Measurements from ENCODE around the gene KRTAP12-1. TPM values are rescaled to one million over a fixed set of nuclear protein-coding genes. Genes with fewer than 3 reads are reported as not detected.
A peak's percentile ranks its signal among the peaks of the same experiment; 100 is the strongest.

The KRTAP12-1 gene
- total RNA-seq, 2 donors from 2014 or later: not detected

DNA sequence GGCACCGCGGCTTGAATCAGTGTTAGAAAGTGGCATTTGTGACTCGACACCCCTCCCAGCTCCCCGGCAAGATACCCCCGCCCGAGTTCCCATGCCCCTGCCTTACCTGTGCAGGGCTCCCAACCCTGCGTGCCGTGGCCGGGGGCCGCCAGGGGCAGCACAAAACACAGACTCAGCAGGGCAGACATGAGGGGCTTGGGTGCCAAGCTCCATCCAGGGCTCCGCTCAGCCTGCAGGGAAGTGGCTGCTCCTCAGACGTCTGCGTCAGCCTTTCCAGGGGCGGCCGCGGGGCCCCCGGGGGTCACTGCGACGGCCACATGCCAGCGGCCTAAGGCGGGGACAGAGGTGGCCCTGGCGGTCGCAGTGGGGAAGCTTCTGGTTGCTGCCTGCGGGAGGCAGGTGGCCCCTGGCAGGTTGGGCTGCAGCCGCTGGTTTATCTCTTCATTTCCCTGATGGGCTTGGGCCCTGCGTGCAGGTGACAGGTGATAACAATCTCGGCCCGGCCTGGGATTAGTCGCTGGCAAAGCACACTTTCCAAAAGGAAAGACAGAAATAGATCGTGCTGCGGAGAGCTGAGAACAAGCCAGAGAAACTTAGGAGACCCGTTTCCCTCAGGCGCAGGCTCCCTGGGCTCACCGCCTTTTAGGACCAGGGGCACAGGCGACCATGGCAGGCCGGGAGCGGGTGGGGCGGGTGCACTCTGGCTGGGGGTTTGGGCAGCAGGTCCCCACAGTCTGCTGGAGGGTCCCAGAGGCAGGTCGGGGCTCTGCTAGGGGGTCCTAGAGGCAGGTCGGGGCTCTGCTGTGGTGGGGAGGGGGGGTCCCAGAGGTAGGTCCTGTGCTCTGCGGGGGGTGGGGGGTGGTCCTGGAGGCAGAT is 29.6 kb upstream of the KRTAP12-1 start, which contains the start of gene TSPEAR:
Gene TSPEAR (minus strand): TSS at position 246 of the 876 bp plus-strand sequence. CDS start 58 bp downstream, at position 188.
- Histone ChIP-seq H3K36me3 (no peaks in the 10 kb centered on the region), H3K4me3 (no peak within 1 kb of the TSS), H3K27ac (peak within 1 kb of the TSS in 1 of 2 donors; percentile 19), H3K27me3 (peaks cover 0 to 54% of the 10 kb centered on the region in 2 donors), H3K4me1 (peaks cover 0 to 46% of the 10 kb centered on the region in 2 donors), H3K9me3 (no peaks in the 10 kb centered on the region)
- DNase-seq (ENCODE audit: low spot score): no peak
- TF ChIP-seq, protein P1, sequence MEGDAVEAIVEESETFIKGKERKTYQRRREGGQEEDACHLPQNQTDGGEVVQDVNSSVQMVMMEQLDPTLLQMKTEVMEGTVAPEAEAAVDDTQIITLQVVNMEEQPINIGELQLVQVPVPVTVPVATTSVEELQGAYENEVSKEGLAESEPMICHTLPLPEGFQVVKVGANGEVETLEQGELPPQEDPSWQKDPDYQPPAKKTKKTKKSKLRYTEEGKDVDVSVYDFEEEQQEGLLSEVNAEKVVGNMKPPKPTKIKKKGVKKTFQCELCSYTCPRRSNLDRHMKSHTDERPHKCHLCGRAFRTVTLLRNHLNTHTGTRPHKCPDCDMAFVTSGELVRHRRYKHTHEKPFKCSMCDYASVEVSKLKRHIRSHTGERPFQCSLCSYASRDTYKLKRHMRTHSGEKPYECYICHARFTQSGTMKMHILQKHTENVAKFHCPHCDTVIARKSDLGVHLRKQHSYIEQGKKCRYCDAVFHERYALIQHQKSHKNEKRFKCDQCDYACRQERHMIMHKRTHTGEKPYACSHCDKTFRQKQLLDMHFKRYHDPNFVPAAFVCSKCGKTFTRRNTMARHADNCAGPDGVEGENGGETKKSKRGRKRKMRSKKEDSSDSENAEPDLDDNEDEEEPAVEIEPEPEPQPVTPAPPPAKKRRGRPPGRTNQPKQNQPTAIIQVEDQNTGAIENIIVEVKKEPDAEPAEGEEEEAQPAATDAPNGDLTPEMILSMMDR (IDR thresholded peaks at IDR 0.05): no peak

DNA sequence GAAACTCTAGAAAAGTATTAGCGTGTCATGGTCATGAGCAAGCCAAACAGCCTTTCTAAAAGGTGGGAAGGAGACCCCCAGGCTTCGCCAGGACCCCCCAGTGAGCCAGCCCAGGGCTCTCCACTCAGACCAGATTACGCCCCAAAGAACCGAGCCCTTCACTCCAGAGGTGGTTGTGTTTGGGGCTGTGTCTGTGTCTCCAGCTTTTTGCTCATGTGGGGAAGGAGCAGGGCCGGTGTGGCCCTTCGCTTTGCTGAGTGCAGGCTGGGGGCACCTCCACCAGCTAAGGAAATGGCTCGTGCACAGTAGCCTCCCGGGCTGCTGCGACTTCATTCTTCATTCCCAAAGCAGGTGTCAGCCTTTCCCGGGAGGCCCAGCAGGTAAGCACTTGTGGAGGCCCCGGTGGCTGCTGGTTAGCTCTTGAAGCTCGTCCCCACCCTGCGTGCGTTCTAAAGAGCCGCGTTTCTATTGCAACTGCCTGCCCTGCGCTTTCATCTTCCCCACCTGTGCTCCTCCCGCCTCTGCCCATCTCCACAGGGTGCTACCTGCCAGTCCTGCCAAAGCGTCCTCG is 28.9 kb upstream of the KRTAP12-1 start:
- peaks cover 0 to 59% of the 10 kb centered on the region in 2 donors for H3K27me3 ChIP-seq
- H3K4me1 ChIP-seq: peaks cover 0 to 46% of the 10 kb centered on the region in 2 donors
- no peak overlapping the region for H3K4me3 ChIP-seq
- no peaks in the 10 kb centered on the region for H3K9me3 ChIP-seq
- H3K27ac ChIP-seq: no peak overlapping the region
- TF ChIP-seq, protein P1 (IDR thresholded peaks at IDR 0.05): no peak
- DNase-seq (ENCODE audit: low spot score): no peak
- H3K36me3 ChIP-seq: no peaks in the 10 kb centered on the region

DNA sequence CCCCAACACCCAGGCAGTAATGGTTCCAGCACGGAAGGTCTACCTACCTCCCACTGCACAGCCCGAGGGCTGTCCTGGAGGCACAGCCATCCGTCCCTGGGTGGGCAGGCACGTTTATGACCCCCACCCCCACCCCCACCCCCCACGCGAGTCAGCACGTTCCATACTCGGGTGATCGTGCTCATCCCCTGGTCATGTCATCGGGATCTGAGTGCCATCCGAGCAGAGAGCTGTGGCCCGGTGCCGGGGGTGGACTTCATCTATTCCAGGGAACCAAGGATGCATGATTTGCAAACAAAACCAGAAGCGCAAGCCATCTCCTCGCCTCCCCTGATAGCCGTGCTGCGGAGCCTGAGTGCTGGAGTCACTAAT is 28.3 kb upstream of the KRTAP12-1 start:
- Histone ChIP-seq H3K27ac (peak overlapping the region in 1 of 2 donors; percentile 19), H3K4me3 (no peak overlapping the region)
- no peak for DNase-seq (ENCODE audit: low spot score)

DNA sequence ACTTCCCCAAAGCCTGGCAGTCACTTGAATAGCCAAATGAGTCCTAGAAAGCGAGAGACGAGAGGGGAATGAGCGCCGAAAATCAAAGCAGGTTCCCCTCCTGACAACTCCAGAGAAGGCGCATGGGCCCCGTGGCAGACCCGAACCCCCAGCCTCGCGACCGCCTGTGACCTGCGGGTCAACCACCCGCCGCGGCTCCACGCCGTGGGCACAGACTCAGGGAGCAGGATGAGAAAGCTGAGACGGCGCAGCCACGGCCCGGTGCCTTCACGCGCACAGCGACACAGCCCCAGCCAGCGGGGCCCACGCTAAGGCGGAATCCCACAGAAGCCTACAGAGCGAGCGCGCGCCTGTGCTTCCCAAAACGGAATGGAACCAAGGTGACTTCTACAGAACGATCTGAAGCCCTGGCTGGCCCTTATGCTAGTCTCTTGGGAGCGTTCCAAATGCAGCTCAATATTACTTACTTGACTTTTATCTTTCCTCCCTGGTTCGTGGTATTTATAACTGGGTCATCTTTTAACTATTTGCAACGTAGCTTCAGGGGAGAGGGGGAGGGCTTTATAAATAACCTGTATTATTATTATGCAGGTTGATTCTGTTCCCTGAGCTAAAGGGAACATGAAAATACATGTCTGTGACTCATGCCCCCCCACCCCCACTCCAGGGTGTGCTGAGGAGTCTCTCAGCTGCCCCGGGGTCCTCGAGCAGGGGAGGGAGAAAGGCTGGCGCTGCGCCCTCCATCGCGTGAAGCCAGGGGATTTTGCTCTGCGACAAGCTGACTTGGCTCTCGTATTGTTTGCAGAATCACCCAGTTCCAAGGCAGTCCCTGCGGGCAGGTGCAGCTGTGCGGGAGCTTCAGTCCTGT is 27.7 kb upstream of the KRTAP12-1 start:
- DNase-seq (ENCODE audit: low spot score): no peak
- H3K36me3 ChIP-seq: no peaks in the 10 kb centered on the region
- peak overlapping the region in 1 of 2 donors; percentile 9 for H3K4me3 ChIP-seq
- H3K27ac ChIP-seq: peak overlapping the region in 1 of 2 donors; percentile 19
- H3K9me3 ChIP-seq: no peaks in the 10 kb centered on the region
- H3K4me1 ChIP-seq: peaks cover 0 to 46% of the 10 kb centered on the region in 2 donors
- H3K27me3 ChIP-seq: peaks cover 0 to 59% of the 10 kb centered on the region in 2 donors
- TF ChIP-seq, protein P1 (IDR thresholded peaks at IDR 0.05): no peak

More for the DNA sequence above, 28.3 kb upstream of the KRTAP12-1 start:
- peaks cover 0 to 59% of the 10 kb centered on the region in 2 donors for H3K27me3 ChIP-seq
- H3K4me1 ChIP-seq: peaks cover 0 to 46% of the 10 kb centered on the region in 2 donors
- no peaks in the 10 kb centered on the region for H3K9me3 ChIP-seq
- TF ChIP-seq, protein P1 (IDR thresholded peaks at IDR 0.05): no peak
- H3K36me3 ChIP-seq: no peaks in the 10 kb centered on the region

DNA sequence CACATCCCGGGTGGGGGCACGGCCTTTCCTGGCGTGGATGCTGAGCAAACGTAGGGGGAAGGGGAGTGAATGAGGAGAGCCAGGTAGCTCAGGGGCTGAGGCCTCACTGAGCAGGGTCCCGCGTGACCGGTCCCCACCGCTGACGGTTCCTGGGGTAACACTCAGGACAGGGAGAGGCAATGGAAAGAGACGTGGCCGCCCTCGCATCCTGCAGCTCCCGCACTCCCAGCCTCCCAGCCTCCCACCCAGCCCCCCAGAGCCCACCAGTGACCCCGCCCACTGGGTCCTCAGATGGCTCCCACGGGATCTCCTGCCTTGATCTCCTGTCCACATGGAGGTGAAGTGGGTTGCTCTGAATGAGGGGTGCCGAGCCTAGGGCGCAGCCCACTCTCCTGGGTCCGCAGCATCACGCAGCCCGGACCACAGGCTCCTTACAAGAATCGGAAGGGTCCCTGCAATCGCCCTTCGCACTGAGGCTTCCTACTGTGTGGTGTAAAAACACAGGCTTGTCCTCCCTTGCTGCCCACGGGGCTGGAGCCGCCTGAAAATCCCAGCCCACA is 27.0 kb upstream of the KRTAP12-1 start:
- Histone ChIP-seq H3K9me3 (no peaks in the 10 kb centered on the region), H3K36me3 (no peaks in the 10 kb centered on the region), H3K27me3 (peaks cover 0 to 59% of the 10 kb centered on the region in 2 donors), H3K4me3 (no peak overlapping the region), H3K4me1 (peaks cover 0 to 46% of the 10 kb centered on the region in 2 donors), H3K27ac (no peak overlapping the region)
- no peak for DNase-seq (ENCODE audit: low spot score)
- TF ChIP-seq, protein P1 (IDR thresholded peaks at IDR 0.05): no peak
